ENCODE results near the gene GABRG3.

The GABRG3 gene

GRCh38 chr15:27089233-27089586, 118.2 kb downstream of the GABRG3 start:
- no peaks in the 10 kb centered on the region for H3K79me2 ChIP-seq (ENCODE audit: insufficient read depth, low read length)
- no peak overlapping the region for H3K27ac ChIP-seq (ENCODE audit: low read depth, low read length)
- TF ChIP-seq CTCF (IDR thresholded peaks at IDR 0.05; ENCODE audit: insufficient read depth, low read length, poor library complexity, severe bottlenecking) (no peak), EZH2phosphoT487 (conservative IDR thresholded peaks at IDR 0.05; ENCODE audit: low read length) (no peak)
- H4K20me1 ChIP-seq (ENCODE audit: low read depth, low read length) = no peaks in the 10 kb centered on the region
- H2AFZ ChIP-seq (ENCODE audit: low read depth, low read length, severe bottlenecking) = no peak overlapping the region
- H3K9ac ChIP-seq (ENCODE audit: low read length) = no peak overlapping the region
- H3K9me3 ChIP-seq (ENCODE audit: insufficient read depth, low read length) = no peaks in the 10 kb centered on the region
- no peaks in the 10 kb centered on the region for H3K9me2 ChIP-seq (replicated peaks; ENCODE audit: insufficient read depth, low read length)
- no peaks in the 10 kb centered on the region for H3K27me3 ChIP-seq (ENCODE audit: low read length)
- H3F3A ChIP-seq (ENCODE audit: insufficient read depth) = no peaks in the 10 kb centered on the region
- no peak overlapping the region for H3K4me2 ChIP-seq (ENCODE audit: low read depth, low read length, poor library complexity, severe bottlenecking)
- H3K4me3 ChIP-seq (ENCODE audit: insufficient read depth, low read length, poor library complexity, severe bottlenecking) = no peak overlapping the region
- no peaks in the 10 kb centered on the region for H3K36me3 ChIP-seq (ENCODE audit: low read length)

DNA sequence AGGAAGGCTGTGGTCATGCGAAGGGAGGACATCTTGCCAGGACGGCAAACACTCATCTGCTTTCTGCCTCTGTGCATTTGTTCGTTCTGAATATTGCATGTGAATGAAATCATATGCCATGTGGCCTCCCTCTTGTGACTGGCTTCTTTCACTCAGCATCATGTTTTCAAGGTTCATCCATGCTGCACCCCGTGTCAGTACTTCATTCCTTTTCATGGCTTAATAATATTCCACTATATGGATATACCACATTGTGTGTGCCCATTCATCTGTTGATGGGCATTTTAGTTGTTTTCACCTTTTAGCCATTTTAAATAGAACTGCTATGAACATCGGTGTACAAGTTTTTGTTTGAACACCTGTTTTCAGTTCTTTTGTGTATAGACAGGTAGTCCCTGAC, 118.7 kb downstream of the GABRG3 start:
- Histone ChIP-seq H3K4me3 (ENCODE audit: insufficient read depth, low read length, poor library complexity, severe bottlenecking) (no peak overlapping the region), H3K36me3 (ENCODE audit: low read length) (no peaks in the 10 kb centered on the region), H3K9me3 (ENCODE audit: insufficient read depth, low read length) (no peaks in the 10 kb centered on the region), H3K4me2 (ENCODE audit: low read depth, low read length, poor library complexity, severe bottlenecking) (no peak overlapping the region), H2AFZ (ENCODE audit: low read depth, low read length, severe bottlenecking) (no peak overlapping the region), H3K79me2 (ENCODE audit: insufficient read depth, low read length) (no peaks in the 10 kb centered on the region), H3K27me3 (ENCODE audit: low read length) (no peaks in the 10 kb centered on the region), H3F3A (ENCODE audit: insufficient read depth) (no peaks in the 10 kb centered on the region), H3K9ac (ENCODE audit: low read length) (no peak overlapping the region), H3K9me2 (replicated peaks; ENCODE audit: insufficient read depth, low read length) (no peaks in the 10 kb centered on the region), H4K20me1 (ENCODE audit: low read depth, low read length) (no peaks in the 10 kb centered on the region), H3K27ac (ENCODE audit: low read depth, low read length) (no peak overlapping the region)
- no peak for TF ChIP-seq CTCF (IDR thresholded peaks at IDR 0.05; ENCODE audit: insufficient read depth, low read length, poor library complexity, severe bottlenecking)
- TF ChIP-seq EZH2phosphoT487 (conservative IDR thresholded peaks at IDR 0.05; ENCODE audit: low read length) = no peak

GRCh38 chr15:27091270-27091940, 120.4 kb downstream of the GABRG3 start:
- H3K9ac ChIP-seq (ENCODE audit: low read length) = no peak overlapping the region
- TF ChIP-seq EZH2phosphoT487 (conservative IDR thresholded peaks at IDR 0.05; ENCODE audit: low read length) (no peak), CTCF (IDR thresholded peaks at IDR 0.05; ENCODE audit: insufficient read depth, low read length, poor library complexity, severe bottlenecking) (no peak)
- no peak overlapping the region for H2AFZ ChIP-seq (ENCODE audit: low read depth, low read length, severe bottlenecking)

More at GRCh38 chr15:27091270-27091940, 120.4 kb downstream of the GABRG3 start:
- no peaks in the 10 kb centered on the region for H3F3A ChIP-seq (ENCODE audit: insufficient read depth)
- no peaks in the 10 kb centered on the region for H3K79me2 ChIP-seq (ENCODE audit: insufficient read depth, low read length)
- H4K20me1 ChIP-seq (ENCODE audit: low read depth, low read length) = no peaks in the 10 kb centered on the region
- no peak overlapping the region for H3K4me2 ChIP-seq (ENCODE audit: low read depth, low read length, poor library complexity, severe bottlenecking)
- H3K9me2 ChIP-seq (replicated peaks; ENCODE audit: insufficient read depth, low read length) = no peaks in the 10 kb centered on the region
- no peak overlapping the region for H3K27ac ChIP-seq (ENCODE audit: low read depth, low read length)
- no peaks in the 10 kb centered on the region for H3K9me3 ChIP-seq (ENCODE audit: insufficient read depth, low read length)
- H3K27me3 ChIP-seq (ENCODE audit: low read length) = no peaks in the 10 kb centered on the region
- no peaks in the 10 kb centered on the region for H3K36me3 ChIP-seq (ENCODE audit: low read length)
- no peak overlapping the region for H3K4me3 ChIP-seq (ENCODE audit: insufficient read depth, low read length, poor library complexity, severe bottlenecking)
